ENCODE data around the gene RPS6KA1. TPM values are rescaled to one million over a fixed set of nuclear protein-coding genes. Genes with fewer than 3 reads are reported as not detected.
A peak's percentile ranks its signal among the peaks of the same experiment; 100 is the strongest.

The RPS6KA1 gene
- total RNA-seq, 2 donors from 2014 or later: 154 to 197 TPM

- DNase-seq (ENCODE audit: low spot score in 2 of 2) (no peak), ATAC-seq (peak in 1 of 2 donors; percentile 32)
- no peaks in the 10 kb centered on the region for H3K9me3 Mint-ChIP-seq
- no peaks in the 10 kb centered on the region for H3K36me3 Mint-ChIP-seq
- H3K27ac Mint-ChIP-seq: no peak overlapping the region
Measured at GRCh38 chr1:26524181-26524580, 5.4 kb upstream of the RPS6KA1 start.

GRCh38 chr1:26526287-26526686 lies 3.3 kb upstream of the RPS6KA1 start:
- Mint-ChIP-seq H3K27ac (no peak overlapping the region), H3K36me3 (no peaks in the 10 kb centered on the region), H3K9me3 (no peaks in the 10 kb centered on the region)
- DNase-seq (ENCODE audit: low spot score in 2 of 2) (no peak), ATAC-seq (no peak)

GRCh38 chr1:26529405-26529654 lies 231 bp upstream of the RPS6KA1 start:
- peak in 1 of 2 donors; percentile 31 for DNase-seq (ENCODE audit: low spot score in 2 of 2)
- Mint-ChIP-seq H3K27ac (peak overlapping the region; percentile 79 to 90), H3K36me3 (no peaks in the 10 kb centered on the region), H3K9me3 (no peaks in the 10 kb centered on the region)
- no peak for ATAC-seq

- ATAC-seq: peak in 1 of 2 donors; percentile 5
- Mint-ChIP-seq H3K36me3 (no peaks in the 10 kb centered on the region), H3K9me3 (no peaks in the 10 kb centered on the region), H3K27ac (peak overlapping the region in 1 of 2 donors; percentile 80)
- no peak for DNase-seq (ENCODE audit: low spot score in 2 of 2)
Measured at GRCh38 chr1:26530410-26530894, 891 bp downstream of the RPS6KA1 start.

DNA sequence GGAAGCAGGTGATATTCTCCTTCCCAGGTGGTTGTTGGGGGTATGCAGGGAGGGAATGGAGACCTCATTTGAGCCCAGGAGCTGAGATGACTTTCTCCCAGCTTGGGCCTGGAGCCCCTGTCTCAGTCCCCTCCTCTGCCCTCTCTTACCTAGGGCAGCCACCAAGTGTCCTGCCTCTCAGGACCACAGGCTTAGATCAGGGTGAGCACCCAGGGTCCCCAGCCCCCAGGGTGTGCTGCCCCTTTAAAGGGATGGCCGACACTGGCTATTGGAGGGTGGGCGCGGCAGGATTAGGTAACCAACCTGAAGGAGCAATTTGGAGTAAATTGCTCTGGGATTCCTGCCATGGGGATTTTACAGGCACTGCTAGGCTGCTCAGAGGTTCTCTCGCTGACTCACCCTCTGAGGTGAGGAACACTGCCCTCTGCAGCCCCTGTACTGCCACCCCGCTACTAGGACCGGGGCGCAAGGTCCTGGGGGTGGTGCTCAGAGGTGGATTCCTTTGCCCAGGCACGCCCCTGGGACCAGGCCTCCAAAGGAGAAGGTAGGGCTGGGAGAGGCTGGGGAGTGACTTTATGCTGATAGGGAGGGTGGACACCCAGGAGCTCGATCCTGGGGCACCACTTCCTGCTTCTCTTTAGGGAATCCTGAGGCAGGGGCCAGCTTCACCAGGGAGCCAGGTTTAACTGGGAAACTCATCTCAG lies 1.5 kb downstream of the RPS6KA1 start:
- H3K9me3 Mint-ChIP-seq: no peaks in the 10 kb centered on the region
- peak in 1 of 2 donors; percentile 56 for ATAC-seq
- H3K36me3 Mint-ChIP-seq: no peaks in the 10 kb centered on the region
- H3K27ac Mint-ChIP-seq: peak overlapping the region in 1 of 2 donors; percentile 80
- no peak for DNase-seq (ENCODE audit: low spot score in 2 of 2)

DNA sequence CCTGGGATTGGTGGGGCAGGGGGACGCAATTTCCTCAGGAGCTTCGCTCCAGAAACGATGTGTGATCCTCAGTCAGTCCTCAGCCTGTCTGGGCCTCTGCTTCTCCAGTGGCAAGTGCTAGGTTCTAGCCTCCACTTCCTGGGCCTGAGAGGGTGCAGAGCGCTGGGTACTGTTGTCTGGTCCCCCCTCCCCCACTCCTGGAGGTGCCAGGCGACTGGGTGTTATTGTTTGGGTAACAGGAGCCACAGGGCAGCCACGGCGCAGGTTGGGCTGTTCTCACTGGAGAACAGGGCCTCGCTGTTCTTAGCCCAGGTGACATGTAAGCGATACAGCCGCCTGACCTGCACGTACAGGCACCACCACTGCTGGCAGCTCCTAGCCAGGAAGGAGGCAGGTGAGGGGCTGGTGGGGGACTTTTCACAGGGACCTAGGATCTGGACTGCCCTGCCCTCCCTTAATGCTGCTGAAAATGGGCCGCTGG lies 2.1 kb downstream of the RPS6KA1 start:
- Mint-ChIP-seq H3K36me3 (no peaks in the 10 kb centered on the region), H3K9me3 (no peaks in the 10 kb centered on the region), H3K27ac (peak overlapping the region in 1 of 2 donors; percentile 80)
- ATAC-seq (no peak), DNase-seq (ENCODE audit: low spot score in 2 of 2) (no peak)

GRCh38 chr1:26533951-26534509 lies 4.5 kb downstream of the RPS6KA1 start:
- peaks cover 3 to 9% of the 10 kb centered on the region in 2 donors for H3K36me3 Mint-ChIP-seq
- ATAC-seq: no peak
- no peak for DNase-seq (ENCODE audit: low spot score in 2 of 2)
- no peaks in the 10 kb centered on the region for H3K9me3 Mint-ChIP-seq
- H3K27ac Mint-ChIP-seq: no peak overlapping the region

GRCh38 chr1:26535201-26535600 lies 5.6 kb downstream of the RPS6KA1 start:
- H3K27ac Mint-ChIP-seq: peak overlapping the region in 1 of 2 donors; percentile 54
- ATAC-seq (no peak), DNase-seq (ENCODE audit: low spot score in 2 of 2) (no peak)
- H3K9me3 Mint-ChIP-seq: no peaks in the 10 kb centered on the region
- H3K36me3 Mint-ChIP-seq: peaks cover 5 to 11% of the 10 kb centered on the region in 2 donors

GRCh38 chr1:26536081-26536480 lies 6.5 kb downstream of the RPS6KA1 start:
- Mint-ChIP-seq H3K36me3 (peaks cover 5 to 11% of the 10 kb centered on the region in 2 donors), H3K9me3 (no peaks in the 10 kb centered on the region)
- ATAC-seq: no peak

GRCh38 chr1:26536521-26536920 lies 7.0 kb downstream of the RPS6KA1 start:
- DNase-seq (ENCODE audit: low spot score in 2 of 2): no peak
- H3K9me3 Mint-ChIP-seq: no peaks in the 10 kb centered on the region
- H3K27ac Mint-ChIP-seq: no peak overlapping the region
- H3K36me3 Mint-ChIP-seq: peaks cover 5 to 11% of the 10 kb centered on the region in 2 donors
- no peak for ATAC-seq

More at GRCh38 chr1:26536081-26536480, 6.5 kb downstream of the RPS6KA1 start:
- no peak overlapping the region for H3K27ac Mint-ChIP-seq
- no peak for DNase-seq (ENCODE audit: low spot score in 2 of 2)

- Mint-ChIP-seq H3K36me3 (peaks cover 5 to 11% of the 10 kb centered on the region in 2 donors), H3K9me3 (no peaks in the 10 kb centered on the region), H3K27ac (no peak overlapping the region)
- DNase-seq (ENCODE audit: low spot score in 2 of 2) (no peak), ATAC-seq (no peak)
Measured at GRCh38 chr1:26537951-26538352, 8.4 kb downstream of the RPS6KA1 start.

GRCh38 chr1:26538480-26539412 lies 9.2 kb downstream of the RPS6KA1 start:
- ATAC-seq (no peak), DNase-seq (ENCODE audit: low spot score in 2 of 2) (peak in 1 of 2 donors; percentile 56)
- peak overlapping the region in 1 of 2 donors; percentile 40 for H3K27ac Mint-ChIP-seq

DNA sequence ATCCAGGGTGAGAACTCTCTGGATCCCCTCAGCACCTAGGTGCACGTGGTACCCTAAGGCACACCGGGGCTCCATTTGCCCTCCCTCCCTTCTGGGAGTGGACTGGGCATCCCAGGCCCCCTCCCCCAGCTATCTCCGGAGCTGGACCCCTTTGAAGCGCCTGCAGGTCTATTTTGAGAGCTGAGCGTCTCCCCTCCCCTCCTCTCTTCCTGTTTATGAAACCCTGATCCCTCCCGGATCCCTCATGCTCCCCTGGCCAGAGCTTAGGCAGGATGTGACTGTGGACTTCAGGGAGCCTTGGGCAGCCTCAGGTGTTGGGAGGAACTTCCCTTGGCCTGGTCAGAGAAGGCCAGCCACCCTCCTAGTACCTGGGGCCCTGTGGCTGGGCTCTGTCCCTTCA lies 10.2 kb downstream of the RPS6KA1 start:
- Mint-ChIP-seq H3K27ac (peak overlapping the region; percentile 60 to 63), H3K36me3 (peaks cover 5 to 17% of the 10 kb centered on the region in 2 donors), H3K9me3 (peaks cover 0 to 1% of the 10 kb centered on the region in 2 donors)
- DNase-seq (ENCODE audit: low spot score in 2 of 2): no peak
- ATAC-seq: no peak

More at GRCh38 chr1:26538480-26539412, 9.2 kb downstream of the RPS6KA1 start:
- Mint-ChIP-seq H3K36me3 (peaks cover 5 to 11% of the 10 kb centered on the region in 2 donors), H3K9me3 (no peaks in the 10 kb centered on the region)

GRCh38 chr1:26540351-26540750 lies 10.8 kb downstream of the RPS6KA1 start:
- Mint-ChIP-seq H3K9me3 (peaks cover 0 to 3% of the 10 kb centered on the region in 2 donors), H3K36me3 (peaks cover 5 to 22% of the 10 kb centered on the region in 2 donors), H3K27ac (peak overlapping the region; percentile 51 to 63)
- DNase-seq (ENCODE audit: low spot score in 2 of 2) (no peak), ATAC-seq (no peak)

- ATAC-seq (no peak), DNase-seq (ENCODE audit: low spot score in 2 of 2) (no peak)
- H3K36me3 Mint-ChIP-seq: peaks cover 13 to 33% of the 10 kb centered on the region in 2 donors
- peak overlapping the region; percentile 73 to 97 for H3K27ac Mint-ChIP-seq
- H3K9me3 Mint-ChIP-seq: peaks cover 0 to 3% of the 10 kb centered on the region in 2 donors
Measured at GRCh38 chr1:26541431-26541815, 11.9 kb downstream of the RPS6KA1 start.

- Mint-ChIP-seq H3K9me3 (peaks cover 0 to 3% of the 10 kb centered on the region in 2 donors), H3K36me3 (peaks cover 19 to 39% of the 10 kb centered on the region in 2 donors), H3K27ac (peak overlapping the region; percentile 73 to 97)
- peak; percentile 75 to 76 for ATAC-seq
- peak; percentile 67 to 92 for DNase-seq (ENCODE audit: low spot score in 2 of 2)
Measured at GRCh38 chr1:26541816-26542711, 12.5 kb downstream of the RPS6KA1 start.
